Activated gamma-delta T cell treated with Interleukin-2 at 50 U/mL for 16 hours (primary cell): ENCODE data around the gene AFDN.

ENCODE experiments used
- DNase-seq: peaks from one replicate; pipeline ENCODE4 v3.0.0-alpha.2; 2020

The AFDN gene

DNA sequence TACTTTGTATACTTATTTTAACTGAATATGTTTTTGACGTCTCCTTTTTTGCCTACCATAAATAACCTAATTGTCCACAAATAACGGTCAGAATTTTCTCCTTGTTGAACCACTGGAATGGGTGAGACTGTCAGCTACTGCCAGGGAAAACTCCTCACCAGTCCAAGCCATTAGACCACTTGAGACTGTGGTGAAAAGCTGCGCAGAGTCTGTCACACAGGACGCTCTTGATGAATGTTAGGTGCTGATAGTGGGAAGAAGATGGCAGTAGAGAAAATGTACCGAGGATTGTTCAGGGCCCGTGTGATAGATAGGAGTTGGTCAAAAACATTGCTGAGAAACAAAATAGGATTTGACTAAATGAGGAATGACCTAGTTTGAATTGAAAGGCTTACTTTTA lies 95.1 kb downstream of the AFDN start:
- DNase-seq = no peak

- DNase-seq = no peak
These were observed 98.3 kb downstream of the AFDN start for GRCh38 chr6:167925026-167925425.

- no peak for DNase-seq
These were observed 100.5 kb downstream of the AFDN start for GRCh38 chr6:167927246-167927645.

DNA sequence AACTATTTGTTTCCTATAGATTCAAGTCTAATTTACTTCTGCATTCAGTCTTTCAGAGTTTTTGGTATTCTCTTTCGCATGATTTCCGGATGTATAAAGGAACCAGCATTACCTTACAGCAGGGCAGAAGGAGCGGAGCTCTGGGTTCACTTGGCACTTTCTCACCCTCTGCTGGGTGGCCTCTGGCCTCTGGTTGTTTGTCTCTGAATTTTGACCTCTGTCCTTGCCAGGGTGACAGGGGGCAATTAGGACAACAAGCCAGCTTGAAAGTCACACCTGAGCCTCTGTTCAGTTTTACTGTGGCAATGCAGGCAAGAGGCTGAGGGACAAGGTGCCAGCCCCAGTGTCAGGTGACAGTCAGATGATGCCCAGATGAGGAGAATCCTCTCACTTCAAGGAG lies 101.4 kb downstream of the AFDN start:
- DNase-seq = no peak

GRCh38 chr6:167930295-167930694 lies 103.6 kb downstream of the AFDN start:
- DNase-seq = no peak

DNA sequence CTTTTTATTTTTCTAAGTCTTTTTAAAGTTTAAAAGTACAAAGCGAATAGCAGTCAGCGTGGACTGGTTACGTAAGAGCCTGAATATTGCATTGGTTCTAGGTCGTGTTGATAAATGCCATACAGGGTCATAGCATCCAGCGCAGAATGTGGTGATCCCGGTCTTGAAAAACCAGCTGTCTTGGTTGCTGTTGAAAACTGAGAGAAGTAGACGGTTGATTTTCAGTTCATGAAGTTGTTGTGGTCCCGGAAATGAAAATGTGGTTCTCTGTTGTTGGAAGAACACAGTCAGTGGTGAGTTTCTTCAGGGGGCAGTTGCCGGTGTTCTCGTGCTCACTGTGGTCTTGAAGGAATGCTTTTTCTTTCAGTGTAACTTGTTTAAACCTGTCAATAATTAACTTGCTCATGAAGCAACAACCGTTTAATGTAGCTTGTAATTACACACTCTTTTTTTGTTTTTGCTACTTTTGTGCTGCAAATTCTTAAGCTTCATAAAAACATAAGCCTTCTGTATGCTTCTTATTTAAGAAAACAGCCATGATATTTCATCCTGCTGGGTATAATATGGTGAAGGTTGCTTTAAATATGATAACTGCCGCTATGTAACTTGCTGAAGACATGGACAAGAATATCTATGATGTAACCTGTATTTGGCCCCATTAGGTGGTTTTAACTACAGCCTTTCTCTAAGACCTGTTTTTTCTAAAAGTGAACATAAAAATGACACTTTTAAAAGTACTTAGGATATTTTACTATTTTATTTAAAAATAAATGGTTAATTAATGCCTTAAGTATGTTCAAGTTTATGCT lies 106.0 kb downstream of the AFDN start:
- DNase-seq = no peak

DNA sequence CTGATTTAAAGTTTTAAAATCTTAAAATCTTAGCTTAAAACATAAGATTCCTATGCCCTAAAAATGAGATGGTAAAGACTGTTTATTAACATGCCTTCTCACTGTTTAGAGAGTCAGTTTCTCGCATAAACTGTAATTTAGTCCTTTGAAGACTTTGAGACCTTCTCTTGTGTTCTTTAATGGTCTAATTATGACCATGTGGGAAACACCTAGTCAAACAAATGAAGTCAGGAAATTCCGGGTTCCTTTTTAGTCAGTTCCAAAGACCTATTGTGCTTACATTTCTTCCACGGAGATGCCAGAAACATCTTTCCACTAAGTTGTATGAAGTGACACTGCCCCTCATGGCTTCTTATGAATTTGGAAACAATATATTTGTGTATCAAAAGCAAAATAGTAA lies 106.6 kb downstream of the AFDN start:
- no peak for DNase-seq

GRCh38 chr6:167933847-167934246 lies 107.1 kb downstream of the AFDN start:
- DNase-seq = no peak

DNA sequence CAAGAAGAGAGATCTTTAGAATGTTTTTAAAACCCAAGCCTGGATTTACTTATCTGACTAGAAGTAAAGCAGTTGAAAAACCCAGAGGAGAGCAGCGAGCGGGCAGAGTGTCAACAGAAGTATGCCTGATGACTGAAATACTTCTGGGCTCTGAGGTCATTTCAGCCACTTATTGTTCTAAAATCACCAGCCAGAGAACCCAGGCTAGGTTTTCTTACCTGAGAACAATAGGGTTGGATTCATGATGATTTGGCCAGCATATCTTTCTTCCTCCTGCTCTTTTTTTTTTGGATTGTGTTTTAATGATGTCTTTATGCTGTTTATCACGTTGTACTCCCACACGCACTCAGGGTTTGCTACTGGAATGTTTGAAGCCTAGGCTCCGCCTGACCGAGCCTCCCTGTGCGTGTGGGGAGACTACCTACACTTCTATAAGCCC lies 107.7 kb downstream of the AFDN start:
- DNase-seq = no peak

- no peak for DNase-seq
These were observed 109.3 kb downstream of the AFDN start for GRCh38 chr6:167936051-167936450.

- no peak for DNase-seq
These were observed 110.6 kb downstream of the AFDN start for GRCh38 chr6:167937301-167937700.

- no peak for DNase-seq
These were observed 111.5 kb downstream of the AFDN start for GRCh38 chr6:167937948-167938911.

DNA sequence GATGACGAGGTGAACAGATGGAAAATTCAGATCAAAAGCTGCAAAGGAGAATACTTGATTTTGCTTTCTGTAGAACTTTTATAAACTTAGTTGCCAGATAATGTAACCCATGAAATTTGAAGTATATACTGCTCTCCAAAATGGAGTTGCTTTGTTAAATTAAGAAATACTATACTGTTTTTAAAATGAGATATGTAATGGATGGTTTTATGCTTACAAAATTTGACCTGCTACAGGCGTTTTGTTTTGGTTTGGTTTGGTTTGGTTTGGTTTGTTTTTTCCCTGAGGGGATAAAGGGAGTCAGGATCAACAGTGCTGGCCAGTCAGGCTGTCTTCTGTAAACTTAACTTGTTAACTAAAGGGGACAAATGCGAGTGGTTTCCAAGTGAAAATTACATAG lies 115.1 kb downstream of the AFDN start:
- DNase-seq = no peak

- no peak for DNase-seq
These were observed 117.4 kb downstream of the AFDN start for GRCh38 chr6:167944130-167944529.

GRCh38 chr6:167946007-167946406 lies 119.3 kb downstream of the AFDN start:
- no peak for DNase-seq

GRCh38 chr6:167946604-167947003 lies 119.9 kb downstream of the AFDN start:
- DNase-seq = no peak

DNA sequence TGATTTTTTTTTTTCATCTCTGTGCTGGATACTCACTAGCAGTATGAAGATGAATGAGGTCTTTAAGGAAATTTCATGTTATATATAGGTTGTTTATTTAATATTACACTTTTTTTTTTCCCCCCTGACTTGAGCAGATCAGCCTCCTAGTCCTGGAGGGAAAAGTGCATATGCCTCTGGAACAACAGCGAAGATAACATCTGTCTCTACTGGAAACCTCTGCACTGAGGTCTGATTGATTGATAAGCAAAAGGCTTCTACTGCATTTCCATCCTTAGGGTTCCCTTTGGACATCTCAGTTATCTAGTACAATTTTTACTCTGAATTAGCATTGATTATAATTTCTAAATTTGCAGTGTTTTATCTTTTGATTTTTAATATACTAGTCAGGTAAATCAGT lies 121.0 kb downstream of the AFDN start:
- no peak for DNase-seq

GRCh38 chr6:167948716-167949115 lies 122.0 kb downstream of the AFDN start:
- no peak for DNase-seq

DNA sequence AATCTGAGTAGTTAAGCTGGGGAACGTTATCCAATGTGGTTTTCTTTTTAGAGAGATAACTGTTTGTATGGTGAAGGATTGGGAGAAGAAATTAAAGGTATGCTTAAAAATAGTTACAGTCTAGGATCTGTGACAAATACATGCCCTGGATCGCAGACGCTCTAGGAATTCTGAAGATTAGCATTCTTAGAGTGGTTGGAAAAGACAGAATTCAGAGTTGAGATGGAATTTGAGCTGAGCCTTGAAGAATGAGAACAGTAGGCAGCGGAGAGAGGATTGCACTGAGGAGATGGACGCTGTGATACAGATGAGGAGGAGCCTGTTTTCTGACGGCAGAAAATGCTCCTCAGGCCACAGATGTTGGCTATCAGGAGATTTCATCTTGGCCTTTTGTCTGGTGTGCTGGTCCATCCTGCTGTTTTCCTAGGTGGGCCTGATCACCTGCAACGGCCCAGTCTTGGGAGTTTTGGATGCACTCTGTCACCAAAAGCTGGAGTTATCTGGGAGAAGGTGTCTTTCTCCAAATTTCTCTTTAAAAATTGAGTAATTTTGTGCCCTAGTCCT lies 122.5 kb downstream of the AFDN start:
- no peak for DNase-seq

DNA sequence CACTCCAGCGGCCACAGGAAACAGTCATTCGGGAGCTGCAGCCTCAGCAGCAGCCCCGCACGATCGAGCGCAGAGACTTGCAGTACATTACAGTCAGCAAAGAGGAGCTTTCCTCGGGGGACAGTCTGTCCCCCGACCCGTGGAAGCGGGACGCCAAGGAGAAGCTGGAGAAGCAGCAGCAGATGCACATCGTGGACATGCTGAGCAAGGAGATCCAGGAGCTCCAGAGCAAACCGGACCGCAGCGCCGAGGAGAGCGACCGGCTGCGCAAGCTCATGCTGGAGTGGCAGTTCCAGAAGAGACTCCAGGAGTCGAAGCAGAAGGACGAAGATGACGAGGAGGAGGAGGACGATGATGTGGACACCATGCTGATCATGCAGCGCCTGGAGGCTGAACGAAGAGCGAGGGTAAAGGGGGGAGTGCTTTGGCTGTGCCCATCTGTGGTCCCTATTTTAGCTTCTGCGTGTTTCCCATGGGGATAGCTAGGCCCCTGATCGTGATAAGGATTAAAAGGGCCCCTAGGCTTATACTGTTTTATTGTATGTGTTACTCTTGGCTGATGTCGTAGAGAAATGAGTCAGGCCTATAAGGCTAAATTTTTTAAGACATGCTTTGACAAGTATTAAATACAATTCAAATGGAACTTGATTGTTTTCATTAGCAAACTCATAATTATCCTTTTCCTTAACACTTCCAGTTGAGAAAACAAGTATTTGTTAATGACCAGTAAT lies 125.2 kb downstream of the AFDN start:
- no peak for DNase-seq

DNA sequence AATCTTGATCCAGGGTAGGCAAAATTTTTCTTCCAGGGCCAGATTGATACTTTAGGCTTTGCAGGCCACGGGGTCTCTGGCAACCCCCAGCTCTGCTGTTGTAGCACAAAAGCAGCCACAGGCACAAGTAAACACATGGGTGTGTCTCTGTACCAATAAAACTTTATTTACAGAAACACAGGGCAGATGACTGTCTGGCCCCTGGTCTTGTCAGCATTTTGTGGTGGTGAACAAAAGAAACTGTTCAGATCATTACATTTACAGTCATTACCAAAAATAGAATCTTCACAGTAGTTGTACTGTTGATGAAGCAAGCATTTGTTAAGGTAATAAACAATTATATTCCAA lies 125.8 kb downstream of the AFDN start:
- no peak for DNase-seq

DNA sequence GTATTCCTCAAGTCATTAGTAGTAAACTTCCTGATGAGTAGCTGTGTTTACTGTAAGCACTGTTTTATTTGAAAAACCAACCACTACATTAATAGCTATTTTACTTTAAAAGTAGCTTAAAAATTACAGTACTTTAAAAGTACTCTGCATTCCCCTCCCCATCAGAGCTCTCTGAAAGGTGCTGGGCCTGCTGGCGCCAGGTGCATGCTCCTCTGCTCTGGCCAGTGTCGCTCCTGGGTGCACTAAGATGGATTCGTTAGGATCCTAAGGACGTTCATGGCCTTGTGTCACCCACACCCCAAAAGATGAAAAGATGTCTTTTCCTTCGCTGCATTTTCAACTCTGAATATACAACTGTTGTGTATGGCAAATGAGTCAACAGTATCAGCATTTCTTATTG lies 126.8 kb downstream of the AFDN start:
- no peak for DNase-seq

- no peak for DNase-seq
These were observed 127.4 kb downstream of the AFDN start for GRCh38 chr6:167954151-167954550.
